ENCODE data around the gene HDC. TPM values are rescaled to one million over a fixed set of nuclear protein-coding genes. Genes with fewer than 3 reads are reported as not detected.

The HDC gene
- total RNA-seq, 1 donor from 2014 or later = 0.40 TPM

DNA sequence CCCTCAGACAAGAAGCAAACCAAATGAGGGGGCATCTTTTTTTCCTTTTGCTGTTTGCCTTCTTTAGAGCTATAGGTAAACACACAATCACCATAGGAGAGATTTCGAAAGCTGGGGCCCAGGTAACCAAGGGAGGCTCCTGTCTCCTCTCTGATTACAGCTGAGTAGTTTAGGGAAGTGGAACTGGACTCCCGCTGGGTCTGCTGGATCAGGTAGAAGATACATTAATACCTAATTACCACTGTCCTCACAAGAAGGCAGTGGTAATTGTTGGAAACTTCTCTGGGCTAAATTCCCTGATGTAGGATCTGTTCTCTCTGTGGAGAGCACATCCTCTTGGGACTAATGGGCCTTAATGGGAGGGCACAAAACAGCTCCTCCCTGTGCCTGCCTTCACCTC, 32.7 kb downstream of the HDC start:
- intact Hi-C loops (cut with micrococcal nuclease) = no loop called here
- no peak for DNase-seq

DNA sequence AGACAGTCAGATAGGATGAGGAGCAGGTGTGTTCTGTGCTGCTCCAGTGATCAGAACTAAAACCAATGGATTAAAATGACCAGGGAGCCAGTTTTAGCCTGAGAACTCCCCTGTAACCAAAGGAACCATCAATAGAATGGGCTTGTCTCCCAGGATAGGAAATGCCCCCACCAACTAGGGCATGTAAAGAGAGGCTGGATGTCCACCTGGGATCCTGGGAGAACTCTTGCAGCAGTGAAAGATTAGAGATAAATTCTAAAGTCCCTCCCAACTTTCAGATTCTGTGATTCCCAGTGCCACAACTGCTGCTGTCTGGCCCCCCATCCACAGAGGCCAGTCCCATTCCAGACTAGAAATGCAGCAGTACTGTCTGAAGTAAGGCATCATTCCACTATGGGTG, 33.8 kb downstream of the HDC start:
- intact Hi-C loops (cut with micrococcal nuclease) = no loop called here
- ATAC-seq = no peak
- no peak for DNase-seq

More for the DNA sequence above, 32.7 kb downstream of the HDC start:
- no peak for ATAC-seq

DNA sequence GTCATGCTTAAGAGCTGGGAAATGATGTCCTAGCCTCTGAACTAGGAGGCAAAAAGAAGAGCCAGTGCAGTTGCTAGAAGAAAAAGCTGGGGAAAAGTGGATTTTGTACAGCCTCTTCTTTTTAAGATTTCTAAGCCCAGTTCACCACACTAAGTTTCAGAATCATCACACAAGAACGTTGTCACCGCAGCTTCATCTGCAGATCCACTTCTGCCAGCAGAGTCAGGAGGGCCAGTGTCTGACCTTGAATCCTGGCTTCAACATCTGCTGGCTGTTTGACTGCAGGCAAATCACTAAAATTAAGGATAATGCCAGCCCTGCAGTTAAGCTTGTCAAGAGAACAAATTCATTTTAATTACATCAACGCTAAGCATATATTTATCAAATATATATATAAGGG, 36.2 kb downstream of the HDC start:
- intact Hi-C loops (cut with micrococcal nuclease) = no loop called here
- DNase-seq (no peak), ATAC-seq (no peak)

DNA sequence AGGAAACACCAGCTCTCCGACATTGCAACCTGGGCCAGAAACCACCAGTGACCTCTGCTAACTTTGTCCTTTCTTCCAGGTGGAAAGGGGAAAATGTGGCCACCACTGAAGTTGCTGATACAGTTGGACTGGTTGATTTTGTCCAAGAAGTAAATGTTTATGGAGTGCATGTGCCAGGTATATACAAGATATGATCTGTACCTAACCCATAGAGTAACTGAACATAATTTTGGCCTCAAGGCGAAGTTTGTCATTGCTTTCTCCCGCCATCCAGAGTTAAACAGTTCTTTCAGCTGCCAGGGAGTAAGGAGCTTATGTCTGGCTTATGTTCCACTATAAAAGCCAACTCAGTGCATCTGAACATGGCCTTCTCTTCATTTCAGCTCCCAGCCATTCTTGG, 36.7 kb downstream of the HDC start:
- intact Hi-C loops (cut with micrococcal nuclease) = no loop called here
- no peak for DNase-seq
- ATAC-seq = no peak

DNA sequence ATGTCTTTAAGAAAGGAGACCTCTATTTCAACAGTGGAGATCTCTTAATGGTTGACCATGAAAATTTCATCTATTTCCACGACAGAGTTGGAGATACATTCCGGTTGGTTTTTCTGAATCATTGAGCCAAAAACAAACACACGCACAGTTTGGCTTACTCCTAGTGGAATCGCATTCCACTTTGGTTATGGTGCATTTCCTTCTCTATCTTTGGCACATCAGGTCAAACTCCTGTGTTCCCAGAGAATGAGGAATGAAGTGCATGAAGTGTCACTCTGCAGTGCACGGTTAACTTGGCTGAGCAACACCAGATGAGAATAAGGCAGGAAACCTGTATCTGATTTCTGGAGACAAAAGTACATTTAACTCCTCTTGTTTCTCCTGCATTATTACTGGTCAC, 38.5 kb downstream of the HDC start:
- DNase-seq (no peak), ATAC-seq (no peak)
- intact Hi-C loops (cut with micrococcal nuclease) = no loop called here

DNA sequence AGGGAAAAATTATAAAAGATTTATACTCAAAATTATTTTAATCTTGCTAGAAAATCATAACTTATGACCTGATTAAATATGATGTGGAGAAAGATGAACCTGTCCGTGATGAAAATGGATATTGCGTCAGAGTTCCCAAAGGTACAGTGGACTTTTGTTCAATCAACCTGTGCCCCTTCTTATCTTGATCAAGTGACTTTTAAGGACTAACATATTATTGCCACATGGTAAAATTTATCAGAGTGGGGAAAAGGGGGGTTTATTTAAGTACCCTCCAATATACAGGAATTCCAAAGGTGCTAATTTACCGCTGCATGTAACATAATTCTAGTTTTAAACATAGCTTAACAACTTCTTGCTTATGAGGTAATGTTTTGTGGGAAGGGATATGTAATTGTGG, 39.6 kb downstream of the HDC start:
- intact Hi-C loops (cut with micrococcal nuclease) = no loop called here
- no peak for DNase-seq
- no peak for ATAC-seq

DNA sequence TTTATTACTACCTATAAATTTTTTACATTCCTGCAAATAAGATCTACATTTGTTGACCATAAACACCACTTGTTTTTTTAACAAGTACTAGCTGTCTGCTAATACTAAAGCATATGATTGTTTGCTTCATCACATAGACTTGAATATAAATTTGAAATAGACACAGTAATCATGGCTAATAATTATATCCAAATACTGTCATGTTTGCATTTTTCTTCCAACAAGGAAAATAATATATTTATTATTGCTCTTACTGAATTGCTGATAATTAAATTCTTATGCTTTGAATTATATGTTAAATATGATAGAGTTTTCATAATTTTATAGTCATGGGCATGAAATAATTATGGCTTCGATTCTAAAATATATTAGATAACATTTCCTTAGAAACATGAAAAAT, 40.5 kb downstream of the HDC start:
- intact Hi-C loops (cut with micrococcal nuclease) = no loop called here
- ATAC-seq (no peak), DNase-seq (no peak)

DNA sequence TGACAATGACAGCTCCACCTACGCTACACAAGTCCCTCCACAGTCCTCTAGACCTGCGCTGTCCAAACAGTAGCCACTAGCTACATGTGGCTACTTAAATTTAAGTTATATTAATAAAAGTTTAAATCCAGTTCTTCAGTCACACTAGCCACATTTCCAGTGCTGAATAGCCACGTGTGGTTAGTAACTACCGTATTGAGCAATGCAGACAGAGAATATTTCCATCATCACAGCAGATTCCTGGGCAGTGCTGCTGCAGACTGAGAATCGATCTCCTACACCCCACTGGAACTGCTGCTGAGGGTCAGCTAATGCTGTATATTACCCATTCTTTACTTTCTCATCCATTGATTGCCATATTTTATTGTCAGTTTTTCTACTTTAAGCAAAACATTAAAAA, 40.9 kb downstream of the HDC start:
- ATAC-seq (no peak), DNase-seq (no peak)
- intact Hi-C loops (cut with micrococcal nuclease) = no loop called here

DNA sequence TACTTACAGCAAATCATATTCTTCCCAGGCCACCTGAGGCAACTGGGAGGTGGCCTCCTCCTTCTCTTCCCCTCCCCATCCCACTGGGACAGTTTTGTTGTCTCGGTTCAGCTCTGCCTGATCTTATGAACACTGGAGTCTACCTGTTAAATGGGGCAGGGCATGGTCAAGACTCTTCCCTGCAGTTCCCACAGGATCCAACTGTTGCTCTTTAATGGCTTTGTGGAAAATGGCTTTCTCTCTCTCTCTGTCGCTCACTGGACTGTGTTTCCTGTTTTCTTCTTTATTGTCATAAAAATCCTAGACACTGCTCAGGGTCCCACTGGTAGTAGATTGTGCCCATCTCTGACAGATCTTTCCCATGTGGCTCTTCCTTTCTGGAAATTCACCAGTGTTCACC, 43.3 kb downstream of the HDC start:
- no peak for DNase-seq
- intact Hi-C loops (cut with micrococcal nuclease) = no loop called here
- no peak for ATAC-seq

DNA sequence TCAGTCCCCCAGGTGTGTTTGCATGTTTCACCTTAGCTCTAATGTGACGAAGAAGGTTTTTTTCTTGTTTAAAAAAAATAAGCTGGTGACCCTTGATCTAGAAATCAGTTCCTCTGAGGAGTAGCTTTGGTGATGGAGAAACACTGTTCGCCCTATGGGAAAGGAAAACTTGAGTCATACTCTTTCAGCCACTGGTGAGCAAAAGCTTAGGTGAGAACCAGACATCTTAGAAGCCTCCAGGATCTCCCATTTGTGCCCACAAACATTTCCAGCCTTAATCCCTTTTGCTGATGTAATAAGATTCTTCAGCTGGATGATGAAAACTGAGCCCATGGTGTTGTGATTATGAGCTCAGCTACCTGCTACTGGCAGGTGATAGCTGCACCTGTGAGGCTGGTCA, 45.7 kb downstream of the HDC start:
- intact Hi-C loops (cut with micrococcal nuclease) = no loop called here

DNA sequence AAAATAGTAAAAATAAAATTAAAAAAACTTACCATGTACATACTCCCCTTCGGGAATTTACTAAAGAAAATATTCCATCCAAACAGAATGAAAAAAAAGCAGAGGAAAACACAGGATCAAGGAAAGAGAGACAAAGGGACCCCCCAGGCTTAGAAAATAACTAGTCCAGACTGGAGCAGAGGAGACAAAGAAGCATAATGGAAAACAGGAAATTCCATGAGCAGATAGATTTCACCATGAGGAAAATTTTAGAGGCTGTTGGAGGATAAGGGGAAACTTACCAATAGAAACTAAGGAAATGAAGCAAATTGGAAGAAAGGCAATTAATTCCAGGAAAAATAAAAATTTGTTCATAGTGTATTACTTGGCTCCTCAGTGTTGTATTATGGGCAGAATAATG, 46.8 kb downstream of the HDC start:
- DNase-seq (no peak), ATAC-seq (no peak)
- intact Hi-C loops (cut with micrococcal nuclease) = no loop called here

More for the DNA sequence above, 45.7 kb downstream of the HDC start:
- DNase-seq = no peak
- ATAC-seq = no peak

DNA sequence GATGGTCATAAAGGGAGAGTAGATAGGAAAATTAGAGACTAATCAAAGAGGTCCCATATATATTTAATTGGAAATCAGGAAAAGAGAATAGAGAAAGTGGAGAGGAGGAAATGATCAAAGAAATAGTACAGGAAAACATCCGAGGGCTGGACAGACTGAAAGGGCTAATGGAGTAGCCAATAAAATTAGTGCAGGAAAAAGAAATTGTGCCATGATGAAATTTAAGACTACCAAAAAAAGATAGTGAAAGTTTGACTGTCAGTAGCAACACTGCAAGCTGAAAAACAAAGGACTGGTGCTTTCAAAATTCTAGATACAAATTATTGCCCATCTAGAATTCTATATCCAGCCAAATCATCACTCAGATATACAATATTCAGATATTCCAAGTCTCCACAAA, 47.2 kb downstream of the HDC start:
- ATAC-seq = no peak
- DNase-seq = no peak
- intact Hi-C loops (cut with micrococcal nuclease) = no loop called here

DNA sequence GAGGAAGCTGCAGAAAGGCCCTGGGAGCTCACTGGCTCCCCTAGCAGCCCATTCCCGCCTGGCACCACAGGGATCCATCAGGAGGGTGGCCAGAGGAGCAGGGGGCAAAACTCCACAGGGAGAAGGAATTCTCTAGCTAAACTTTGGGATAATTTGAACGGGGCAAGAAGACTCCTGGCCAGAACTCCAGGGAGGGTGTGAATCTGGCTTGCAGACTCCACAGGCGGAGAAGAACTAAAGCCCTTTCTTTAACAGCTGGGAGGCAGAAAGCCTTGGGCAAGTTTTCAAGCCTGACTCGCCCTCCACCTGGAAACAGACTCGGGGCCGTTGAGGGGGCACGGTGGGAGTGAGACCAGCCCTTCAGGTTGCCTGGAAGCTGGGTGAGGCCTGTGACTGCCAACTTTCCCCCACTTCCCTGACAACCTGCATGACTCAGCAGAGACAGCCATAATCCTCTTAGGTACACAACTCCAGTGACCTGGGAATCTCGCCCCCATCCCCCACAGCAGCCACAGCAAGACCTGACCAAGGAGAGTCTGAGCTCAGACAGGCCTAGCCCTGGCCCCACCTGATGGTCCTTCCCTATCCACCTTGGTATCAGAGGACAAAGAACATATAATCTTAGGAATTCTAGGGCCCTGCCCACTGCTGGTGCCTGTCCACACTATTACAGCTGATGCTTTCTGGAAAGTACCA, 54.9 kb downstream of the HDC start:
- intact Hi-C loops (cut with micrococcal nuclease) = no loop called here
- DNase-seq = no peak
- ATAC-seq = no peak

DNA sequence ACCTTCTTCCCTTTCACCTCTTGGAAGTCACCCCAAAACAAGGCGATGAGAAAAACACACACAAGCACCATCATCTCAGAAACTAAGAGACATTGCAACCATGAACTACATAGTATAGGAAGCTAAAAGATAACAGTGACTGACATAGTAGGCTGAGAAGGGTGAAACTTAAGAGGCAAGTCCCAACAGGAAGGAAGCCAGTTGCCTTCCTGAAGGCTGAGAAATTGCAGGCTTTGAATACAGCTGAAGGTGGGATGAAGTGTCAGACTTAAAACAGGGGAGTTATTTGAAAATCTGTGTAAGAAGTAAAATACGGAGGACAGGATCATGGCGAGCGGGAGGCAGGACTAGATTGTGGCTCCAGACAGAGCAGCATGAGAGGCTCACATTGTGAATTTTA, 55.7 kb downstream of the HDC start:
- intact Hi-C loops (cut with micrococcal nuclease) = no loop called here
- DNase-seq = no peak
- no peak for ATAC-seq

DNA sequence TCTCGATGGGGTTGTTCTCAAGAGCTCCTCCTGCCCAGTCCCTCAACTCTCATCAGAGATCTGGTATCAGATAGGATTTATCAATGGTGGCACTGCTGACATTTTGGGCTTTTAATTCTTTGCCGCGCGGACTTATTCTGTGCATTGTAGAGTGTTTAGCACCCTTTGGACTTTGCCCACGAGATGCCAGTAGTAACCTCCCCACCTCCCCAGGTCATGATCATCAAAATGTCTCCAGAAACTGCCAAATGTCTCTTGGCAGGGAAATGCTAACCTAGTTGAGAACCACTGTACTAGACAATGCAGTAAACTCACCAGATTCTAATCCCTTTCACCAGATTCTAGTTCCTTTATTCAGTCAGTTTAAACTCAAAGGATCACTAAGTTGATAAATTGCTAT, 59.5 kb downstream of the HDC start:
- no peak for DNase-seq
- ATAC-seq = no peak
- intact Hi-C loops (cut with micrococcal nuclease) = no loop called here

DNA sequence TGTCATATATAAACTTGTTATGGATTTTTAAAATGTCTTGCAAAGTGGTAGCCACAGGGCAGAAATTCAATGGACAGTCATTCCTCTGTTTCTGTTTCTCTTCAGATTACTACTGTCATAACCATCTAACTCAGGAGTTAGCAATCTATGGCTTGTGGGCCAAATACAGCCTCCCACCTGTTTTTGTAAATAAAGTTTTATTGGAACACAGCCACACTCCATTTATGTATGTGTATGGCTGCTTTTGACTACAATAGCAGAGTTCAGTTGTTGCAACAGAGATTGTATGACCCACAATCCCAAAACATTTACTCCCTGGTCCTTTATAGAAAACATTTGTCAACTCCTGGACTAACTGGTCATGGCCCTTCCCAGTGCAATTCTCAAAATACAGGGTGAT, 63.5 kb downstream of the HDC start:
- no peak for DNase-seq
- intact Hi-C loops (cut with micrococcal nuclease) = no loop called here
- no peak for ATAC-seq

DNA sequence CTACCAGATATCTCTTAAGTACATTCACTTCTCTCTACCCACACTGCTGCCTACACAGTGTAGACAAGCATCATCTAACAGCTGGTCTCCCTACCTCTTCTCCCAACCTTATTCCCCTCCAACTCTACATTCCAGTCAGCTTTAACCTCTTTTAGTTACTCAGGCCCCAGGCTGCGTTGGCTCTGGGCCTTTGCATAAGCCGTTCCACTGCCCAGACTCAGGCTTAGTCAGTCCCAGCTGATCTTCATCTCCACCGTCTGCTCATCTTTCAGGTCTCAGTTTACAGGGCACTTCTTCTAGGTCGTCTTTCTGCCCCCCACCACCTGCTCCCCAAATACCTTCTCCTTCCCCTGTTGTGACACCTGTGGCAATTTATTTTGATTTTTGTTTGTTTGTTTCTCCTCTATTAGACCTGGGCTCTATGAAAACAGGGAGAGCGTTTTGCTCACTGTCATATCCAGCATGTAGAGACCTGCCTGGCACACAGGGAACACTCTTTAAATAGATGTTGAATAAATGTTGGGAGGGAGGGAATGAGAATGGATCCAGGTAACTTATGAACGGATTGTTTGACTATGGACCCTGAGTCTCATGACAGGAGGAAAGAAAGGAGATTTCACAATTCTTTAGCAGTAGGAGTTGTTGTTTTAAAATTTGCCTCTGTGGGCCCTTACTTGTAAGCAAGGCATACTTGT, 72.5 kb downstream of the HDC start:
- intact Hi-C loops (cut with micrococcal nuclease) = no loop called here
- no peak for DNase-seq
- no peak for ATAC-seq

DNA sequence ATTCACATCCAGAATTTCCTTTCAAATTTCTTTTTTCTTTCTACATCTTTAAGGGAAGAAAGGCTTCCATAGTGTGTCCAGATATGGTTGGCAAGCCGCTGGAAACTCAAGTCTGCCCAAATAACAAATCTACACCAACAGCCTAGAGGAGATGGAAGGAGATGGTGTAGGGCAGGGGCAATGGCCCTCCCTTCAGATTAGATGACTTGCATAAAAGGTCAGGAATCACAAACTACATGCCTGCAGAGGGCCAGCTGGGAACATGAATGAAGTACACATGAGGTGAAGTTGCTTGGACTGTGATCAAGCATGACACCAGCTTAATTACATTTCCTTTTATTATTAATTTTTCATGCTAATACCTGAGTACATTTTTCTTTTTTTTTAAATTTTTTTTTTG, 73.4 kb downstream of the HDC start:
- DNase-seq = no peak
- ATAC-seq = no peak
- intact Hi-C loops (cut with micrococcal nuclease) = no loop called here
